K562 (cell line): ENCODE data around the gene PELI1. TPM values are rescaled to one million over a fixed set of nuclear protein-coding genes. Genes with fewer than 3 reads are reported as not detected.
A peak's percentile ranks its signal among the peaks of the same experiment; 100 is the strongest.

Experiments
- CBFA2T2 ChIP-seq: fragments of 450-650 bp; conservative IDR thresholded peaks from 2 replicates; pipeline ENCODE4 v1.6.1; 2017; ENCODE audit warnings: mild to moderate bottlenecking
- CHD7 ChIP-seq: fragments of 200-600 bp; sonication (generic); IDR thresholded peaks from one replicate; pipeline ENCODE4 v1.6.1; 2012; ENCODE audit warnings: mild to moderate bottlenecking, low read depth, low read length, inconsistent platforms
- DIDO1 ChIP-seq: fragments of 450-650 bp; IDR thresholded peaks from 2 replicates; pipeline ENCODE4 v1.6.1; 2016; ENCODE audit warnings: low read depth, missing biosample characterization, missing genetic modification characterization
- EP400 ChIP-seq: fragments of 450-650 bp; IDR thresholded peaks from 2 replicates; pipeline ENCODE4 v1.6.1; 2017; ENCODE audit warnings: antibody characterized with exemption, mild to moderate bottlenecking, moderate library complexity
- KLF16 ChIP-seq: IDR thresholded peaks from 2 replicates; pipeline ENCODE4 v1.6.1; 2016; ENCODE audit warnings: antibody characterized with exemption
- L3MBTL2 ChIP-seq: fragments of 450-650 bp; IDR thresholded peaks from 2 replicates; pipeline ENCODE4 v1.6.1; 2016; ENCODE audit warnings: mild to moderate bottlenecking, moderate library complexity
- MEF2D ChIP-seq: conservative IDR thresholded peaks from 2 replicates; pipeline ENCODE4 v1.6.1; 2016; ENCODE audit warnings: low read depth, missing genetic modification characterization, missing compliant biosample characterization
- PML ChIP-seq: IDR thresholded peaks from 2 replicates; pipeline ENCODE4 v1.6.1; 2012; ENCODE audit warnings: low read length, inconsistent platforms
- PYGO2 ChIP-seq: fragments of 450-650 bp; IDR thresholded peaks from 2 replicates; pipeline ENCODE4 v1.6.1; 2016; ENCODE audit warnings: mild to moderate bottlenecking, missing genetic modification characterization, moderate library complexity, missing compliant biosample characterization
- RBM14 ChIP-seq: fragments of 200-400 bp; formaldehyde crosslinking; IDR thresholded peaks from 2 replicates; pipeline ENCODE4 v1.6.1; 2018; ENCODE audit warnings: low read depth, mild to moderate bottlenecking, low read length, moderate library complexity, borderline replicate concordance; ENCODE audit not compliant: insufficient read depth
- ZBTB33 ChIP-seq: sonication (generic); formaldehyde crosslinking; IDR thresholded peaks from 2 replicates; pipeline ENCODE4 v1.8.1; 2023; ENCODE audit warnings: mild to moderate bottlenecking, missing genetic modification reagents
- ZKSCAN8 ChIP-seq: fragments of 200-800 bp; sonication (Bioruptor generic); IDR thresholded peaks from 2 replicates; pipeline ENCODE4 v1.6.1; 2016; ENCODE audit warnings: missing genetic modification characterization, missing compliant biosample characterization
- ZNF174 ChIP-seq: fragments of 250-450 bp; sonication (Bioruptor Pico); IDR thresholded peaks from 2 replicates; pipeline ENCODE4 v1.4.0; 2020; ENCODE audit warnings: mild to moderate bottlenecking
- ZNF232 ChIP-seq: sonication (generic); formaldehyde crosslinking; IDR thresholded peaks from 2 replicates; pipeline ENCODE4 v1.8.0; 2022; ENCODE audit warnings: mild to moderate bottlenecking, missing genetic modification reagents
- ZNF311 ChIP-seq: fragments of 250-450 bp; sonication (Bioruptor Pico); IDR thresholded peaks from 2 replicates; pipeline ENCODE4 v1.4.0; 2020; ENCODE audit warnings: mild to moderate bottlenecking, moderate library complexity
- polyA plus RNA-seq, 8 experiments: library from polyadenylated mRNA; depleted of rRNA in 4 of 8; stranded (reverse) in 5 of 8; unstranded in 3 of 8; fragments of >200 nt; fragmentation: Nextera tagmentation in 2 of 8; fragmentation: Illumina TruSeq in 1 of 8; extraction: Ambion mirVana in 2 of 8; extraction: Trizol in 1 of 8; gene quantifications; 2 replicates each; pipeline versions ENCODE4 v1.2.1 to v1.2.3, GENCODE V29; 2011 to 2014; ENCODE audit warnings: inconsistent platforms in 1 of 8, missing spikeins in 1 of 8
- total RNA-seq, 7 experiments: library from RNA; depleted of rRNA in 6 of 7; stranded (reverse); fragments of >200 nt in 6 of 7; fragmentation: Illumina TruSeq in 2 of 7; extraction: Trizol in 2 of 7; gene quantifications; 2 replicates each; pipeline versions ENCODE4 v1.2.1 to v1.2.3, GENCODE V29; 2011 to 2021; ENCODE audit warnings: low replicate concordance in 1 of 7

The PELI1 gene
- total and polyA plus RNA-seq, 9 of the 15 experiments (the other 6 are each of a cell fraction or from before 2014, with no cell fraction given), result 3.3 to 19.2 (median 12.5) TPM

GRCh38 chr2:64144057-64145013 is at the start of gene PELI1 (continued):
- TF ChIP-seq CHD7, result no peak
- no peak for TF ChIP-seq L3MBTL2
- TF ChIP-seq EP400, result no peak
- TF ChIP-seq ZBTB33 (CRISPR knock-in tag), result 0 out of 2 replicates have a peak, but pooled peaks have one; percentile 24
- no peak for TF ChIP-seq PYGO2
- no peak for TF ChIP-seq ZNF311 (CRISPR knock-in tag)
- no peak for TF ChIP-seq DIDO1
- TF ChIP-seq CBFA2T2, result no peak
- TF ChIP-seq ZNF232 (CRISPR knock-in tag), result 0 out of 2 replicates have a peak, but pooled peaks have one; percentile 65
- TF ChIP-seq KLF16, result no peak
- TF ChIP-seq ZKSCAN8, result no peak
- no peak for TF ChIP-seq RBM14
- no peak for TF ChIP-seq MEF2D (tag)
- peak; percentile 48; the same call in 1 of the 2 replicates for TF ChIP-seq PML
- no peak for TF ChIP-seq ZNF174 (CRISPR knock-in tag)
